HPDE6-E6E7 (cell line): ENCODE measurements around the gene DOCK11.
A peak's percentile ranks its signal among the peaks of the same experiment; 100 is the strongest.
"Not testable (repeated sequence)": the region's sequence is repeated elsewhere in the genome, so short reads cannot be mapped to it uniquely, and the experiment has no call there.

Experiments
- DNase-seq: peaks from one replicate; pipeline ENCODE4 v3.0.0; 2011; ENCODE audit warnings: missing footprints; ENCODE audit errors: extremely low spot score

Gene DOCK11

GRCh38 chrX:118570209-118570608 is 74.6 kb downstream of the DOCK11 start:
- no peak for DNase-seq

- no peak for DNase-seq
Measured at GRCh38 chrX:118571836-118572235, 76.2 kb downstream of the DOCK11 start.

GRCh38 chrX:118574666-118575065 is 79.1 kb downstream of the DOCK11 start:
- no peak for DNase-seq

DNA sequence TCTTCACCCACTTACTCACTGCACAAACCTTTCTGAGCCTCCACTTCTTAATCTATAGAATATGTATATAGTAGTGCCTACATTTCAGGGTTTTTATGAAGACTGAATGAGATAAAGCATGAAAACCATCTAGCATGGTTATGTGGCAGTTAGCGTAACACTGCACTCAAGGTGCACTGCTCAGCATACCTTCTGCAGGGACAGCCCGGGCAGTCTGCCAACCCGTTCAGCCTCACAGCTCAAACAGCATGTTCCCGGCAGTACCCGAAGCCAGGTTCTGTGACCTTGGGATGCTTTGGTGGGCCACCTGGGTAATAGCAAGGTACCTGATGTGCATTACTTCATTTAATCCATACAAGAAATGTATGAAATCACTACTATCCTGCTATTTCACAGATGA is 81.4 kb downstream of the DOCK11 start:
- no peak for DNase-seq

DNA sequence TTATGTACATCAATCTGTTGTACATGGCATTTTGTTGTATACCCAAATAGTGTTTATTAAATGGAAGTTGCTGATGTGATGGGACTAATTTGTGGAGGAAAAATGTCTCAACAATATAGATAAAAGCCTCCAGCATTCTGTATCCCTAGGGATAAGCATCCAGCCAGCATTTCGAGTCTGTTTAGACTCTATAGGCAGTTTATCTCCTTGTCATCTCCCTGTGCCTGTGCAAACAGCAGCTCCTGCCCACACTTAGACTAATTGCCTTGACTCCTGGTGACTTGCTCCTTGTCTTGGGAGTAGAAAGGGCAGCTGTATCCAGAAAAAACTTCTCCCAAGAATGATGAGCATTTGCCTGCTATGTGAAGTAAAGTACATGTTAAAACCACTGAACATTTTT is 83.8 kb downstream of the DOCK11 start:
- no peak for DNase-seq

- DNase-seq, result not testable (repeated sequence)
Measured at GRCh38 chrX:118582926-118583325, 87.3 kb downstream of the DOCK11 start.

GRCh38 chrX:118583781-118584180 is 88.2 kb downstream of the DOCK11 start:
- DNase-seq, result no peak

GRCh38 chrX:118585296-118585695 is 89.7 kb downstream of the DOCK11 start:
- DNase-seq, result no peak

GRCh38 chrX:118586206-118586605 is 90.6 kb downstream of the DOCK11 start:
- DNase-seq, result not testable (repeated sequence)

GRCh38 chrX:118588715-118589114 is 93.1 kb downstream of the DOCK11 start:
- no peak for DNase-seq

- no peak for DNase-seq
Measured at GRCh38 chrX:118589227-118589626, 93.6 kb downstream of the DOCK11 start.

- DNase-seq, result no peak
Measured at GRCh38 chrX:118593407-118593806, 97.8 kb downstream of the DOCK11 start.

- DNase-seq, result no peak
Measured at GRCh38 chrX:118594697-118595420, 99.2 kb downstream of the DOCK11 start.

DNA sequence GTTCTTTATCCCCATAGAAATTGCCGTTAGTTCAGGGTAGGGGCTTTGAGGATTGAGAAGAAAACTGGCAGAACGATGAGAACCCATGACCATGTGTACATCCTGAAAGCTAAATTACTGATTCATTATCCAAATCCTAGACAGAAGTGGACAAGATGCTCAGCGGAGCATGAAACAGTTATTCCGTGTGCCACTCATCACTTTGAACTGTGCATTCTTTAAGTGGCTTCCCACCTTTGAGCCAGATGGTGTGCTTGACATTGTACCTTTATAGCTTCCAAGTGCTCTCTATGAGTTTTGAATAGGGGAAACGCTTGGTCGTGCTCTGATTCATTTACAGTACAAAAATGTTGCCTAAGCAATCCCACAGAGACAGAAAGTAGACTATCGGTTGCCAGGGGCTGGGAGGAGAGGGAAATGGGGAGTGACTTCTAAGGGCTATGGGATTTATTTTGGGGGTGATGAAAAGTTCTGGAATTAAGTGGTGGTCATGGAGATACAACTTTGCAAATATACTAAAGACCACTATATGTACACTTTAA is 100.0 kb downstream of the DOCK11 start:
- no peak for DNase-seq

GRCh38 chrX:118596390-118596789 is 100.8 kb downstream of the DOCK11 start:
- no peak for DNase-seq

- DNase-seq, result peak; percentile 21
Measured at GRCh38 chrX:118603981-118604380, 108.4 kb downstream of the DOCK11 start.

DNA sequence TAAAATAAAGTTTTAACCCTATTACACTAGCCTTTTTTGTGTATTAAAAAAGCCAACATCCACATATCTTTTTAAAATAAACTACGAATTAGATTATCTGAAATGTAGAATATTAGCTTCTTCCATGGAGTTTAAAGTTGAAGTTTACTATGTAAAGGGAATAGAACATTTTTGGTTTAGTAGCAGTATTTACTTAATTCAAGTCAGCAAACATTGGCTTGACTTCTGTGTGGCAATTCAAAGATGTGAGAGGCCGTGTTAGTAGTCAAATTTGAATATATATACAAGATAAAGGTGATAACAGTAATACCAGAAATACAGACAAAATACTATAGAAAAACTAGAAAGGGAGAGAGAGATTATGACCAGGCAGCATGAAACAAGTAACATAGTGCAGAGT is 116.7 kb downstream of the DOCK11 start:
- no peak for DNase-seq

DNA sequence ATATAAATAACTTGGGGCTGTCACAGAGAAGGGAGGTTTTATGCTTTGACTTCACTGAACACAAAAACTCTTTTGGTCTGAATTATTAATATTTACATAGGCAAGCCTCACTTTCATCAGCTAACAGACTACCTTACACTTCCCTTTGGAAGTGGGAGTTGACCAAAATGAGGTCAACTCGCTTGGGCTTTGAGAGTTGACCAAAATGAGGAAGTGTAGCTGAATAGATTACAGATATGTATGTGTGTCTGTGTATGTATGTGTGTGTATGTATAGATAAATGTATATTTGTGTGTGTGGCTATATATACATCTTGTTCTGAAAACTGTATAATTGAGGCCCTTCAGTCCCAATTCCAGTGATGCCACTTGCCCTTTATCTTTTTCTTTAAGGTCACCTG is 118.5 kb downstream of the DOCK11 start:
- DNase-seq, result no peak

- no peak for DNase-seq
Measured at GRCh38 chrX:118615141-118615540, 119.5 kb downstream of the DOCK11 start.

DNA sequence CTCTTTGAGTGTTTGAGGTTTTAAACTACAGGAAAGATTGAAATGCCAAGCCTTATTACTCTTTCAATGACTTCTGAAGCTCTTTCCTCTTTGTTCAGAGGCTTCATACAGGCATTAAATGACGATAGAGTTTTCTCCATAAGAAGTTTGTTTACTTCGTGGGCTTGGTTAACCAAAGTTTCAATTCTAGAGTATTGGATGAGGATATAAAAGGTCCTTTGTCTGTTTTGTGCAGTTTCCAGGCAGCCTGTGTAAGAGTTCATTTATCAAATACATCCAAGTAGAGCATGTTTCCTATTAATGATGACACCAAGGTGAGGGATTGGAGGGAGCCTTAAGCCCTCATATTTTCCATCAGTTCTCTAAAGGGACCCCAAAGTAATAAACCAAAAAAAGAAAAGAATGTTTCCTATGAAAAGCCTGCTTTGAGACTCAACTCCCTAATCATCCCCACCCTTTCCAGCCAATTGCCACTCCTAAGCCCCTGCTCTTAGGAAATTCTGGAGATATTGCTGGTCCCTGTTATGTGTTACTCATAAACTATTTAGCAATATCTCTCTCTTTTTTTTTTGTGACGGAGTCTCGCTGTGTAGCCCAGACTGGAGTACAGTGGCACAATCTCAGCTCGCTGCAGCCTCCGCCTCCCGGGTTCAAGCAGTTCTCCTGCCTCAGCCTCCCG is 125.6 kb downstream of the DOCK11 start:
- DNase-seq, result no peak

GRCh38 chrX:118623062-118623461 is 127.4 kb downstream of the DOCK11 start:
- DNase-seq, result no peak

DNA sequence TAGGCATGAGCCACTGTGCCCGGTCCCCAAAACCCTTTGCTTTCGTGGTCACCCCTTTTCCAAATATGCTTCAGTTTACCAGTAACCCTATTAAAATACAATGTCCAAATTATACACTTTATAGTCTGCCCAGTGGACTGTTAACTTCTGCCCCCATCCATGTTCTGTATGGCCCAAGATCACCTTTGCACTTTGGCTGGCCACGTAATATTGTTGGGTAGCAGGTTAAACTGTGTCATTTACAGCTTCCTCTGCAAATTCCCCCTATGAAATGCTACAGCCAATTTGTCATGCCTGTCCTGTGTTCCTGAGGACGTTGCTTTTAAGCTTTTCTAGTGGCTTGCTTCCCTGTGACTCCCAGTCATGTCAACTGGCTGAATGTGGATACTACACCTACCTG is 130.7 kb downstream of the DOCK11 start:
- DNase-seq, result no peak

DNA sequence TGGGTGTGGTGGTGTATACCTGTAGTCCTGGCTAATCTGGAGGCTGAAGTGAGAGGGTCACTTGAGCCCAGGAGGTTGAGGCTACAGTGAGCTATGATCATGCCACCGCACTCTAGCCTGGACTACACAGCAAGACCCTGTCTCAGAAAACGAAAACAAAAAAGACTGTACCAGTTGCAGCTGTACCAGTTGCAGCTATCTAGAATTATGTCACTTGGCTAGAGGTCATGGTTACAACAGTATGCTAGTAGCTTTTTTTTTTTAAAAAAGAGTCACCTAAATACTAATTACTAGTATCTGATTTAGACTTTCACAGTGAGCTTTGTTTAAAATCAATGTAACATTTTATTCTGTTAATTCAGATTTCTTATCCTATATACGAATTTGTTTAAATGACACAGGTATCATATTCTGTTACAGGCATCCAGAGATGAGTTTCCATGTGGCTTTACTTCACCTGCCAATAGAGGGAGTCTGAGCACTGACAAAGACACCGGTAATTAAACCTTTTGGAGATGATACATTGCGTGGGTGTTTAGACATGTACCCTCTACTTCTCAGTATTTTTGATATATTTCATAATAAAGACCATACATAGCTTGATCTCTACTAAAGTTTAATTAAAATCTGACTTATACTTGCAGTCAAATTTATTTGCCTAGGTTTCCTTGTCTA is 131.6 kb downstream of the DOCK11 start:
- DNase-seq, result peak; percentile 16
